ENCODE measurements around the gene ENOX2. TPM values are rescaled to one million over a fixed set of nuclear protein-coding genes. Genes with fewer than 3 reads are reported as not detected.

ENOX2 gene
- total RNA-seq, 2 donors from 2014 or later = 7.3 to 26.2 TPM

DNA sequence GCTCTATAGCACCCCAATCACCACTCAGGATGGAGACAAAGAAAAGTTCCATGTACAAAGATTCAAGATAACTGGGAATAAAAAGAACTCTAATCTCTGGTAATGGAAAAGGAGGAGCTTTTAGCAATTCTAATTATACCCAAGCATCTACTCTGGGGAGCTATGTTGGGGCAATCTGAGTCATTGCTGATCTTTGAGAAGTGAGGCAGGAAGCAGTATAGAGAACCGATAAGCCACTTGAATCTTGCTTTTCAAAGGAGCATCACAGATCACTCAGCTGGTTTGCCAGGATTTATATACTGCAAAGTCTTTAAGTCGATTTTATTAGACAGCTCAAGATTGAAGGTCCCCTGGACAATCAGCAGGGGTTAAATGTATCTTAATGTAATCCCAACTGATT is 220.0 kb downstream of the ENOX2 start:
- no peak for DNase-seq

DNA sequence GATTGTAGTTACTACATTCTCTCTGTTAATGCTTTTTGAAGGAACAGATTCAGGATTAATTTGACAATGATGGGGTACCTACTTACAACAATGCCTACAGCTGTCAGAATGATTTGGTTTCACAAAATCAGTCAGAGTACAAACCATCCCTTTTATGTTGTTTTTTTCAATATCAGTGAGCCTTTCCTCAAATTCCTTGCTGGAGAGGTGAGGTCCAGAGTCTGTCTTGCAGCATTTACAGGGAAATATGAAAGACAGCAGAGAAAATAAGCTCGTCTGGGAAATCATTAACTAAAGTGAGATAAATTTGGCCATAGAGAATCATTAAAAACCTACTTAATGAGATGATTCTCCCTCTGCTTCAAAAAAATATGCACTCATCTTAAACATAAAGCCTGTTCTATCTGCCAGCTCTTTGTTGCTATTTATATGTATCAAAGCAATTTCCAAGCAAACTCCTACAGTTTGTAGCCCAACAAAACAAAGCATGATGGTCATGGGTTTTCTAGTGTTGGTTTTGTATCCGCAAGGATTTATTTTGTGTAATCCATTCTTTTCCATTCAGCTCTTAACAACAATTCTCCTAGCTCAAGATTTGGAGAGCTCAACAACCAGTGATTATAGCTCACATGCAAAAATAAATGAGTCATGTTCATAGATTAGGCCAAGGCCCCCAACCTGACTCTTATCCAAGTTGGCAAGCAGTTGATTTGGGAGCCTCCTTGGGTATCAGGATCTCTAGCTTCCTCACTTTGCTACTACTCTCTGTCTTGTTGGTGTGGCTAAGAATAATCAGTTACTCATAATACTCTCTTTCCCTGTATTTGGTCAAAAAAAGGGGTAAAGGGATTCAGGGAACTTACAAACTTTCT is 222.6 kb downstream of the ENOX2 start:
- no peak overlapping the region for H3K9ac ChIP-seq (ENCODE audit: extremely low read depth, low read length, poor library complexity, severe bottlenecking)
- Mint-ChIP-seq H3K27ac (no peak overlapping the region), H3K9me3 (no peaks in the 10 kb centered on the region), H3K27me3 (ENCODE audit: insufficient read depth) (no peaks in the 10 kb centered on the region), H3K4me1 (peaks cover 14% of the 10 kb centered on the region), H3K4me3 (no peak overlapping the region), H3K36me3 (ENCODE audit: low read depth) (no peaks in the 10 kb centered on the region)
- no peak overlapping the region for H3K27ac ChIP-seq (ENCODE audit: low read depth, low read length)
- no peaks in the 10 kb centered on the region for H3K27me3 ChIP-seq (ENCODE audit: control insufficient read depth, insufficient read depth, low read length, poor library complexity, severe bottlenecking)
- no peaks in the 10 kb centered on the region for H3K9me3 ChIP-seq (ENCODE audit: control insufficient read depth, low read length)
- H3K4me3 ChIP-seq (ENCODE audit: low read length) = no peak overlapping the region
- TF ChIP-seq, protein P1, sequence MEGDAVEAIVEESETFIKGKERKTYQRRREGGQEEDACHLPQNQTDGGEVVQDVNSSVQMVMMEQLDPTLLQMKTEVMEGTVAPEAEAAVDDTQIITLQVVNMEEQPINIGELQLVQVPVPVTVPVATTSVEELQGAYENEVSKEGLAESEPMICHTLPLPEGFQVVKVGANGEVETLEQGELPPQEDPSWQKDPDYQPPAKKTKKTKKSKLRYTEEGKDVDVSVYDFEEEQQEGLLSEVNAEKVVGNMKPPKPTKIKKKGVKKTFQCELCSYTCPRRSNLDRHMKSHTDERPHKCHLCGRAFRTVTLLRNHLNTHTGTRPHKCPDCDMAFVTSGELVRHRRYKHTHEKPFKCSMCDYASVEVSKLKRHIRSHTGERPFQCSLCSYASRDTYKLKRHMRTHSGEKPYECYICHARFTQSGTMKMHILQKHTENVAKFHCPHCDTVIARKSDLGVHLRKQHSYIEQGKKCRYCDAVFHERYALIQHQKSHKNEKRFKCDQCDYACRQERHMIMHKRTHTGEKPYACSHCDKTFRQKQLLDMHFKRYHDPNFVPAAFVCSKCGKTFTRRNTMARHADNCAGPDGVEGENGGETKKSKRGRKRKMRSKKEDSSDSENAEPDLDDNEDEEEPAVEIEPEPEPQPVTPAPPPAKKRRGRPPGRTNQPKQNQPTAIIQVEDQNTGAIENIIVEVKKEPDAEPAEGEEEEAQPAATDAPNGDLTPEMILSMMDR (conservative IDR thresholded peaks at IDR 0.05) = no peak
- no peaks in the 10 kb centered on the region for H3K4me1 ChIP-seq (ENCODE audit: control insufficient read depth, insufficient read depth, low read length)
- WGBS, 2 experiments (ENCODE audit: insufficient coverage in 1 of 2, insufficient read length in 1 of 2) = 93% methylated on average over 2 of the region's 2 CpGs; no CpG with 5 or more reads in 1 of the 2 experiments
- no peaks in the 10 kb centered on the region for H3K36me3 ChIP-seq (ENCODE audit: control insufficient read depth, insufficient read depth, low read length)
- DNase-seq = no peak

More for the DNA sequence above, 220.0 kb downstream of the ENOX2 start:
- 94 to 100% methylated on average over 2 of the region's 2 CpGs for WGBS, 2 experiments (ENCODE audit: insufficient coverage in 1 of 2, insufficient read length in 1 of 2)
- Mint-ChIP-seq H3K27me3 (ENCODE audit: insufficient read depth) (no peaks in the 10 kb centered on the region), H3K4me1 (peaks cover 9% of the 10 kb centered on the region), H3K36me3 (ENCODE audit: low read depth) (peaks cover 3% of the 10 kb centered on the region), H3K27ac (no peak overlapping the region), H3K9me3 (no peaks in the 10 kb centered on the region), H3K4me3 (no peak overlapping the region)
- no peaks in the 10 kb centered on the region for H3K36me3 ChIP-seq (ENCODE audit: control insufficient read depth, insufficient read depth, low read length)
- H3K27me3 ChIP-seq (ENCODE audit: control insufficient read depth, insufficient read depth, low read length, poor library complexity, severe bottlenecking) = no peaks in the 10 kb centered on the region
- TF ChIP-seq, protein P1 (conservative IDR thresholded peaks at IDR 0.05) = no peak
- H3K27ac ChIP-seq (ENCODE audit: low read depth, low read length) = no peak overlapping the region
- H3K4me3 ChIP-seq (ENCODE audit: low read length) = no peak overlapping the region
- H3K9me3 ChIP-seq (ENCODE audit: control insufficient read depth, low read length) = no peaks in the 10 kb centered on the region
- no peak overlapping the region for H3K9ac ChIP-seq (ENCODE audit: extremely low read depth, low read length, poor library complexity, severe bottlenecking)
- H3K4me1 ChIP-seq (ENCODE audit: control insufficient read depth, insufficient read depth, low read length) = no peaks in the 10 kb centered on the region

DNA sequence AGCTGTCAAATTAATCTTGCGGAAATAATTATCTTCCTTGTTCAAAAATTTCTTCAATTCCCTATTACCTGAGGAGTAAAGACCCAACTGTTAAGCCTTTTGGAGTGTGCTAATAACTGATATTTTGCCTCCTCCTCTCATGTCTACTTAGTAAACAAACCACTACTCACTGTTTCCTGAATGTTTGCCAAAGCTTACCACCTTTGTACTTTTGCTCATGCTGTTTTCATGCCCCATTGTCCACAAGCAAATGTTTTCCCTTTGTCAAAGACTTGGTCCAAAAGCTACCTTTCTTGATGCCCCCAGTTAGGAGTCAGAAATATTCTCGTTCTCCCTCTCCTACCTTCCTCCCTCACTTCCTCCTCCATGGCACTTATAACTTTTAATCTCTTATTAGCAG is 226.1 kb downstream of the ENOX2 start:
- Mint-ChIP-seq H3K4me1 (peaks cover 11% of the 10 kb centered on the region), H3K9me3 (no peaks in the 10 kb centered on the region), H3K4me3 (no peak overlapping the region), H3K27ac (no peak overlapping the region), H3K36me3 (ENCODE audit: low read depth) (no peaks in the 10 kb centered on the region), H3K27me3 (ENCODE audit: insufficient read depth) (no peaks in the 10 kb centered on the region)
- no peaks in the 10 kb centered on the region for H3K9me3 ChIP-seq (ENCODE audit: control insufficient read depth, low read length)
- DNase-seq = no peak
- no peak overlapping the region for H3K9ac ChIP-seq (ENCODE audit: extremely low read depth, low read length, poor library complexity, severe bottlenecking)
- 93% methylated on average over 2 of the region's 2 CpGs; no CpG with 5 or more reads in 1 of the 2 experiments for WGBS, 2 experiments (ENCODE audit: insufficient coverage in 1 of 2, insufficient read length in 1 of 2)
- no peaks in the 10 kb centered on the region for H3K36me3 ChIP-seq (ENCODE audit: control insufficient read depth, insufficient read depth, low read length)
- no peak overlapping the region for H3K4me3 ChIP-seq (ENCODE audit: low read length)
- H3K27me3 ChIP-seq (ENCODE audit: control insufficient read depth, insufficient read depth, low read length, poor library complexity, severe bottlenecking) = no peaks in the 10 kb centered on the region
- H3K4me1 ChIP-seq (ENCODE audit: control insufficient read depth, insufficient read depth, low read length) = no peaks in the 10 kb centered on the region
- no peak overlapping the region for H3K27ac ChIP-seq (ENCODE audit: low read depth, low read length)
- TF ChIP-seq, protein P1 (conservative IDR thresholded peaks at IDR 0.05) = no peak

Data from endodermal cell (in vitro differentiated cells).